ENCODE results near the gene HINFP.

The HINFP gene, protein sequence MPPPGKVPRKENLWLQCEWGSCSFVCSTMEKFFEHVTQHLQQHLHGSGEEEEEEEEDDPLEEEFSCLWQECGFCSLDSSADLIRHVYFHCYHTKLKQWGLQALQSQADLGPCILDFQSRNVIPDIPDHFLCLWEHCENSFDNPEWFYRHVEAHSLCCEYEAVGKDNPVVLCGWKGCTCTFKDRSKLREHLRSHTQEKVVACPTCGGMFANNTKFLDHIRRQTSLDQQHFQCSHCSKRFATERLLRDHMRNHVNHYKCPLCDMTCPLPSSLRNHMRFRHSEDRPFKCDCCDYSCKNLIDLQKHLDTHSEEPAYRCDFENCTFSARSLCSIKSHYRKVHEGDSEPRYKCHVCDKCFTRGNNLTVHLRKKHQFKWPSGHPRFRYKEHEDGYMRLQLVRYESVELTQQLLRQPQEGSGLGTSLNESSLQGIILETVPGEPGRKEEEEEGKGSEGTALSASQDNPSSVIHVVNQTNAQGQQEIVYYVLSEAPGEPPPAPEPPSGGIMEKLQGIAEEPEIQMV

DNA sequence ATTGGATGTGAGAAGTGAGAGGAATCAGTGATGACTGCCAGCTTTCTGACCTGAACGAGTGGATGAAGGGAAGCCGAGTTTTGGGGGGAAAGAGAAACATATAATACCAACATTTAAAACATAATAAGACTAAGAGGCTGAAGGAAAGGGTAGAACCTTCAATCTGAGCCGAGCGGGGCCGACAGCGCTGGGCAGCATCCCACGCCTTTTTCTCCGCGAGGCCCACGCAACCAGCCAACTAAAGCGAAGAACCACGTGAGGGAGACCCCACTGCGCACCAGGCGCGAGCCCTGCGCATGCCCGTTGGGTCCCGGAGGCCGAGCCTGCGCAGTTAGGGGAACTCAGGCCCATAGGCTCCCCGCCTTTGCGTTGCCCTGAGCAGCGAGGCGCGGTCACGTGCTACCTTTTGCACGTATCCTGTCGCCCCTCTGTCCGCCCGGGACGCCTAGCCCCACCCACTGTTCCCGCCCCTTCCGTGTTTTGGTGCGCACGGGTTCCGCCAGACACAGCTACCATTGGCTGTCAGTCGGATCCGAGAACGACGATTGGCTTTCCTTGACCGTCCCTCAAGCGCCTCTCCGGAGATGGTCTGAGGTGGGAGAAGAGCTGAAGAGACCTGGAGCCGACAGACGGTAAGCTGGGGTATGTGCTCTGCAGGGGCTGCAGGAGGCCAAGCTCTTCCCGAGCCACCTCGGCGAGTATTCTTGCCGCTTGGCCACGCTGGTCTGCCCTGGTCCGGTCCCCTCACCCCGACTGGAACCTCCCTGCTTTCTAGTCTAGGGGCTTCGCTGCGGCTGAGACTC is at the start of gene HINFP:
HINFP (plus strand) TSS at position 573 of the 803 bp plus-strand sequence. CDS start 5,365 bp downstream, outside the sequence.
- peak; percentile 99 for DNase-seq (ENCODE audit: low read depth)

- no peak for DNase-seq (ENCODE audit: low read depth)
These were observed 43.5 kb upstream of the HINFP start for GRCh38 chr11:119077839-119078238.

DNA sequence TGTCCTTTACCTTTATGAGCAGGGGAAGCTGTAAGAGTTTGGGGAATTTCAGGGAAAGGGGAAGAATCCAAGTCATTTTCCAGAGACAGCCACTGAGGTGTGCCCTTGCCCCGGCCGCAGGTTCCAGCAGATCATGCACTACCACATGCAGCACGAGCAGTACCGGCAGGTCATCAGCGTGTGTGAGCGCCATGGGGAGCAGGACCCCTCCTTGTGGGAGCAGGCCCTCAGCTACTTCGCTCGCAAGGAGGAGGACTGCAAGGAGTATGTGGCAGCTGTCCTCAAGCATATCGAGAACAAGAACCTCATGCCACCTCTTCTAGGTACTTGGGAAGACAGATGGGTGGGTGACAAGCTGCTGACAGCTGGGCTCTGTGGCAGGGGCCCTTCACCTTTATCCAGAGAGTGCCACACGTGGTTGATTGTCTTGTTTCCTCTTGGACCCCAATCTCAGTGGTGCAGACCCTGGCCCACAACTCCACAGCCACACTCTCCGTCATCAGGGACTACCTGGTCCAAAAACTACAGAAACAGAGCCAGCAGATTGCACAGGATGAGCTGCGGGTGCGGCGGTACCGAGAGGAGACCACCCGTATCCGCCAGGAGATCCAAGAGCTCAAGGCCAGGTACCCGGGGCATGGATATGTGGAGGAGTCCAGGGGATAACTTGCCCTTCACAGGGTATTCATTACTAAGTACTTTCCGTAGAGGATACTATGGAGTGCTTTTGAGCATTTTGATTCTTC is 42.5 kb upstream of the HINFP start:
- DNase-seq (ENCODE audit: low read depth) = no peak

- DNase-seq (ENCODE audit: low read depth) = no peak
These were observed 39.6 kb upstream of the HINFP start for GRCh38 chr11:119081682-119082260.

DNA sequence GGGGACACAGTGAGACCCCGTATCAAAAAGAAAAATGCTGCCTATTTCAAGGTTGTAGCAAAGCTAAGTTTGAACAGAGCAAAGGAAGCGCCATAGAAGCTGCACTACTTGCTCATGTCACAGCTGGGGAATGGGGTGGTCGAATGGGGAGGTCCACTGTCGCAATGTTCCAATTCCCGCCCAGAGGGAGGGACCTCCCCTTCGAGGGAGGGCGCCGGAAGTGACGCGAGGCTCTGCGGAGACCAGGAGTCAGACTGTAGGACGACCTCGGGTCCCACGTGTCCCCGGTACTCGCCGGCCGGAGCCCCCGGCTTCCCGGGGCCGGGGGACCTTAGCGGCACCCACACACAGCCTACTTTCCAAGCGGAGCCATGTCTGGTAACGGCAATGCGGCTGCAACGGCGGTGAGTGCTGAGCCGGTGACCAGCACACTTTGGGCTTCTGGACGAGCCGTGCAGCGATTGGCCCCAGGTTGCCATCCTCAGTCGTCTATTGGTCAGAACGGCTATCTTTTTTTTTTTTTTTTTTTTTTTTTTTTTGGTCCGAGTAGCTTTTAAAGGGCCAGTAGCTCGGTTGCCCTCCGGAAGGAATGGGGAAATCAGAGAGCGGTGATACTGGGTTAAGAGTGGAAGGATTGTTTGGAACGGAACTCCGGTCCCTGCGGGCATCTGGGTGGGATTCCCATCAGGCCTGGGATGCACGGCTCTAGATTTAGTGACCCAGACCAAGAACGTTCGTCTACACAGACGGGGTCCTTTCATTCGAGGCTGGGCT is 36.5 kb upstream of the HINFP start, which contains the start of gene HMBS:
HMBS (plus strand) TSS at position 219 of the 774 bp plus-strand sequence; CDS start at position 372, 153 bp downstream.
- DNase-seq (ENCODE audit: low read depth) = peak; percentile 96

GRCh38 chr11:119085437-119085847 is 35.9 kb upstream of the HINFP start:
- peak; percentile 22 for DNase-seq (ENCODE audit: low read depth)

DNA sequence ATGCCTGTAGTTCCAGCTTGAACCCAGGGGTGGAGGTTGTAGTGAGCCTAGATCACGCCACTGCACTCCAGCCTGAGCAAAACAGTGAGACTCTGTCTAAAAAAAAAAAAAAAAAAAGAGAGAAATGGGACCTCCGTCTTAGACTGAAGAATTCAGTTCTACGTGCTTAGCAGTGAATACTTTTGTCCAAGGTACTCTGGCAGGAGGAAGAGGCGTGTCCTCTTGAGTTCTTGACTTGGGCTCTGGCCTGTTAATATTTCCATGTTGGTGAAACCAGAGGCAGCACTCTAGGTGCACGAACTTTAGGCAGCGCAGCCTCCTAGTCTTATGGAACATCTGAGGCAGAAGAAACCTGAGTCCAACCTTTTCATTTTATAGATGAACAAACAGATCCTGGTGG is 34.3 kb upstream of the HINFP start:
- DNase-seq (ENCODE audit: low read depth) = no peak

DNA sequence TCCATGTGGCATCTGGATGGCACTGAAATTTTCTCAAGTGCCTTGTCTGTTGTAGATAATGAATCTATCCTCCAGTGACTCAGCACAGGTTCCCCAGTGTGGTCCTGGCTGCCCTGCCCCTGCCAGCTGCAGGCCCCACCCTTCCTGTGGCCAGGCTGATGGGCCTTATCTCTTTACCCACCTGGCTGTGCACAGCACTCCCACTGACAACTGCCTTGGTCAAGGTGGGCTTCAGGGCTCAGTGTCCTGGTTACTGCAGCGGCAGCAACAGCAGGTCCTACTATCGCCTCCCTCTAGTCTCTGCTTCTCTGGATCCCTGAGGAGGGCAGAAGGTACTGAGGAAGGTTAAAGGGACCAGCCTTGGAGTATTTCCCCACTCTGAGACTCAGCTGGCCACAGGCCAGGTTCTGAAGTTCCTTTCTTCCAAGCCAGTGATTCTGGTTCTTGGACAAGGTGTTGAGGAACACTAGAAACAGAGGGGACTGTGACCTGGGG is 33.6 kb upstream of the HINFP start:
- no peak for DNase-seq (ENCODE audit: low read depth)

- no peak for DNase-seq (ENCODE audit: low read depth)
These were observed 33.0 kb upstream of the HINFP start for GRCh38 chr11:119088406-119088805.

DNA sequence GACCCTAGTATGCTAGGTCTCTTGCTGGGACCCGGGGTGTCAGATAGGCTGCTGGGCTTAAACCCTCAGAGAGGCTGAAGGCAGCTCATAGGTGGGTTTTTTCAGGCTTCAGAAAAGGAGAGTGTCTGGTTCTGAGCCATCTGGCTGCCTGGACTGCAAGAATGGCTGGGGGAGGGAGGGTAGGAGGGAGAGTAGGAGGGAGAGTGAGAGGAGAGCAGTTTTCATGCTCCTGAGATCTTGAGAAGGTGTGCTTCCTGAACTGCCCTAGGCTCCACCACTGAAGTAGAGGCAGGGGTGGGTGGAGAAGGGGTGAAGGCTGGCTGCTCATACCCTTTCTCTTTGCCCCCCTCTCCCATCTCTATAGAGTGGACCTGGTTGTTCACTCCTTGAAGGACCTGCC is 32.1 kb upstream of the HINFP start:
- no peak for DNase-seq (ENCODE audit: low read depth)

DNA sequence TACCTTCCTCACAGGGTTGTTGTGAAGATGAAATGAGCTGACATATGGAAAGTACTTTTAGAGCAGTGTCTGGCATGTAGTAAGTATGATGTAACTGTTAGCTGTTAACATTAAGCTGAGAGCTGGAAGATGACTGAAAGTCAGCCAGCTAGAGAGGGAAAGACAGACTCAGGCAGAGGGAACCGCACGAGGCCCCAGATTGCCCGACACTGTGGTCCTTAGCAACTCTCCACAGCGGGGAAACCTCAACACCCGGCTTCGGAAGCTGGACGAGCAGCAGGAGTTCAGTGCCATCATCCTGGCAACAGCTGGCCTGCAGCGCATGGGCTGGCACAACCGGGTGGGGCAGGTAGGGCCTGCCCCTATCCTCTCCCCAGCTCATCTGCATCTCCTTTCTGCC is 30.2 kb upstream of the HINFP start:
- DNase-seq (ENCODE audit: low read depth) = no peak

DNA sequence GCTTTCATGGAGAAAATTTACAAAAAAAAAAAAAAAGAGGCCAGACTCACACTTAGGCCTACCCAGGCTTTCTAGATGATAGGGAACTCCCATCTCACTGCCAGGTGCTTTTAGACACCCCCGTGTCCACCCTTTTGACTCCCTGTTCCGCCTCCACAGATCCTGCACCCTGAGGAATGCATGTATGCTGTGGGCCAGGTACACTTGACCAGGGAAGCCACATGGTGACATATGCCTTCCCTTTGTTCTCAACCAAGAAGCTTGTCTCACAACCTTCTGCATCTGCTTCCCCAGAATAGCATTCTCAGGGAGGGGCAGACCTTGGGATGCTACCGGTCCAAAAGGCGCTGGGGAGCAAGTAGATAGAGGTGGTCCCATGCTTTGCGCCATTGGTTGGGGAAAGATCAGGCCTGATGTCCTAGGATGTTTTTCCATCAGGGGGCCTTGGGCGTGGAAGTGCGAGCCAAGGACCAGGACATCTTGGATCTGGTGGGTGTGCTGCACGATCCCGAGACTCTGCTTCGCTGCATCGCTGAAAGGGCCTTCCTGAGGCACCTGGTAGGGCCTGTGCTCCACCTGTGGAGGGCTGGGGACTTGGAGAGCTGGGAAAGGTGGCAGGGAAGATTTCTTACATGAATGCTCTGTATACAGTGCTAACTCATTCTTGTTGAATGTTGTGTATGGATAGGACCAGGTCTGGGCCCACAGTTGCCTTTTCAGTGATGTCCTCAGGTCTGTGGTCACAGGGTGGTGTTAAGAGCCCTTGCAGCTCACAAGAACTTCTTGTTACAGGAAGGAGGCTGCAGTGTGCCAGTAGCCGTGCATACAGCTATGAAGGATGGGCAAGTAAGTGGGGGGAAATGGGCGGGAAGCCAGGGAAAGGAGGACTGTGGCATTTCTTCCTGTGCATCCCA is 29.2 kb upstream of the HINFP start:
- DNase-seq (ENCODE audit: low read depth) = peak; percentile 30

GRCh38 chr11:119092880-119093842 is 28.2 kb upstream of the HINFP start:
- DNase-seq (ENCODE audit: low read depth) = peak; percentile 39

- DNase-seq (ENCODE audit: low read depth) = peak; percentile 62
These were observed 27.2 kb upstream of the HINFP start for GRCh38 chr11:119093942-119094815.

GRCh38 chr11:119094816-119095065 is 26.6 kb upstream of the HINFP start:
- DNase-seq (ENCODE audit: low read depth) = peak; percentile 78

DNA sequence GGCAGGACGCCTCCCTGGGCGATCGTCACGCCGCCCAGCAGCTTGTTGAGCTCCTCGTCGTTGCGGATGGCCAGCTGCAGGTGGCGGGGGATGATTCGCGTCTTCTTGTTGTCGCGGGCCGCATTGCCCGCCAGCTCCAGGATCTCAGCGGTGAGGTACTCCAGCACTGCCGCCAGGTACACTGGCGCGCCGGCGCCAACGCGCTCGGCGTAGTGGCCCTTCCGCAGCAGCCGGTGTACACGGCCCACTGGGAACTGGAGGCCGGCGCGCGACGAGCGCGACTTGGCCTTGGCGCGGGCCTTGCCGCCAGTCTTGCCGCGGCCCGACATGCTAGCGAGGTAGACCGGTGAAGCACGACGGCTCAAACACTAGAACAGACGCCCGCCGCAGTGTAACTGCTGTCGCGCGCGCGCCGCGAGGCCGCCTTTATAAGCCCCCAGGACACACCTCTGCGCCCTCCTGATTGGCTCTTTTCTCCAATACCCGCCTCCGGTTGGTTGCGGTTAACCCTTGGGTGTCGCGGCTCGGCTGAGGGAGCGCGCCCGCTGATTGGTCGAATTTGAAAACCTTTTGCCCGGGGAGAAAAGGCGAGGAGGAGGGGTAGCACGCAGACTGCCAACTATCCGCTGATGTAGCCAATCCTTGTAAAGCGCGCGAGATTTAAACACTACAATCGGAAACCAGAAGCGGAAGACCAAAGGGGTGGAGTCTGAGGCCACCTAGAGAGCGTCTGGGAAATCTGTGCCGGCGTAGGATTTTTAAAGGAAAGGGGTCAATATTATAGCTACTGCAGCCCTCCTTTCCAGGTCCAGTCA is 26.1 kb upstream of the HINFP start:
- peak; percentile 100 for DNase-seq (ENCODE audit: low read depth)

GRCh38 chr11:119099711-119100110 is 21.7 kb upstream of the HINFP start:
- DNase-seq (ENCODE audit: low read depth) = no peak
